HG02981 (cell line): ENCODE measurements around the gene PFKL.
"Not testable (repeated sequence)": the region's sequence is repeated elsewhere in the genome, so short reads cannot be mapped to it uniquely, and the experiment has no call there.

Experiments used
- ATAC-seq: cut with Tn5 transposase; IDR thresholded peaks from one replicate; pipeline ENCODE4 v1.9.1; 2021; ENCODE audit warnings: mild to moderate bottlenecking, moderate library complexity; ENCODE audit not compliant: unreplicated experiment

PFKL gene

DNA sequence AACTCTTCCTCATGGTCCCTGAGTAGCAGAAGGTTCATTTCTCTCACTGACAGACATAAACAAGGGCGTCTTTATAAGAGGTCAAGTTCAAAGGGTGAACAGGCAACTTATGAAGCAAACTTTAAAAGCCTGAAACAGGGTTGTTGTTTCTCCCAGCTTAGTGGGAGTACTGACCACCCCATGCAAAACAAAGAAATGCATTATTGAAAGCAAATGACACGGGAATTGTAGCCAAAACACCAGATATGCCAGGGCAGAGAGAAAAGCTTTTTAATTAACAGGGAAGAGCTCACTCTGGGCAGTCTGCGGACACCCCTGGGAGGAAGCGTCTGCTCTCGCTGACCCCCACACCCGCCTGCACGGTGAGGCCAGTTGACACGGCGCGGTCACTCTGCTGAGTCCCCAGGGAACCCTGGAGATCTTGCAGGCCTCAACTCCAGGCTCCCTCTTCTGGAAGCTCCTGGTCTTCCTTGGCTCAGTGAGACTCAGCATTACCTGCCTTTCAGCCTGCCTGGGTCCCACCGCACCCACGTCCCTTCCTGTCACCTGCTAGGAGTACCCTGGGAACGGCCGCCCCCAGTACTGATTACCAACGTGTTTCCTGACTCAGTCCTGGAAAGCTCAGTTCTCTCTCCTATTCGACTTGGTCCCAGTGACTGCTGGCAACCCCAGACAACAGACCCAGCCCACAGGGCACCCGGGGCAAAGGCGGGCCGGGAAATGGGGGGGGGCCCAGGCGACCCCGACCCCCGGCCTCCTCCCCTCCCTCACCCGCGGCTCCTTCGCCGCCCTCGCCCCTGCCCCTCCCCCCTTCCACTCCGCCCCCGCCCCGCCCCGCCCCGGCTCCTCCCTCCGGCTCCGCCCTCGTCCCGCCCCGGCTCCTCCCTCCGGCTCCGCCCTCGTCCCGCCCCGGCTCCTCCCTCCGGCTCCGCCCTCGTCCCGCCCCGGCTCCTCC, 38.4 kb downstream of the PFKL start:
- ATAC-seq: no peak

GRCh38 chr21:44338971-44339910, 39.4 kb downstream of the PFKL start, which contains the start of gene CFAP410:
TSS of gene CFAP410 (minus strand) at chr21:44339390. CDS start at chr21:44339194, 196 bp downstream.
- ATAC-seq: peak; percentile 86

GRCh38 chr21:44341726-44342458, 42.0 kb downstream of the PFKL start:
- not testable (repeated sequence) for ATAC-seq

- ATAC-seq: not testable (repeated sequence)
These were observed 43.1 kb downstream of the PFKL start for GRCh38 chr21:44342981-44343380.

GRCh38 chr21:44344541-44345183, 44.8 kb downstream of the PFKL start:
- no peak for ATAC-seq

DNA sequence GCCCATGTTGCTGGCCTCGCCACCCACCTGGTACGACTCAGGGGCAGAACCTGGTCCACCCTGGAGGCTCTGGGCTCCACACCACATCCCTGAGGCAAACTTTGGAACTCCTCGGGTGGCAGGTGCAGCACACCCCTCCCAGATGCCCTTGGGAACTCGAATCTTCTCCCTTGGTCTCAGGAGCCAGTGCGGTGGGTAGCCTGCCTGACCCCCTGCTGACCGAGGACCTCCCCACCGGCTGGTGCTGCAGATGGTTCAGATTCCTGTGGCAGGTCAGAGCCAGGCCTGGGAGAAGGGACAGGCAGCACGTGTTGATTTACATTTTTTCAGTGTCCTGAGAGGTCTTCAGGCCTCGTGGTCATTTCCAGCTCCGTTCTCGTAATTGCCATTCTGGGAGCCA, 45.6 kb downstream of the PFKL start:
- ATAC-seq: no peak

- no peak for ATAC-seq
These were observed 48.1 kb downstream of the PFKL start for GRCh38 chr21:44347911-44348451.

GRCh38 chr21:44348861-44349260, 49.0 kb downstream of the PFKL start:
- no peak for ATAC-seq

- no peak for ATAC-seq
These were observed 49.6 kb downstream of the PFKL start for GRCh38 chr21:44349416-44349846.

DNA sequence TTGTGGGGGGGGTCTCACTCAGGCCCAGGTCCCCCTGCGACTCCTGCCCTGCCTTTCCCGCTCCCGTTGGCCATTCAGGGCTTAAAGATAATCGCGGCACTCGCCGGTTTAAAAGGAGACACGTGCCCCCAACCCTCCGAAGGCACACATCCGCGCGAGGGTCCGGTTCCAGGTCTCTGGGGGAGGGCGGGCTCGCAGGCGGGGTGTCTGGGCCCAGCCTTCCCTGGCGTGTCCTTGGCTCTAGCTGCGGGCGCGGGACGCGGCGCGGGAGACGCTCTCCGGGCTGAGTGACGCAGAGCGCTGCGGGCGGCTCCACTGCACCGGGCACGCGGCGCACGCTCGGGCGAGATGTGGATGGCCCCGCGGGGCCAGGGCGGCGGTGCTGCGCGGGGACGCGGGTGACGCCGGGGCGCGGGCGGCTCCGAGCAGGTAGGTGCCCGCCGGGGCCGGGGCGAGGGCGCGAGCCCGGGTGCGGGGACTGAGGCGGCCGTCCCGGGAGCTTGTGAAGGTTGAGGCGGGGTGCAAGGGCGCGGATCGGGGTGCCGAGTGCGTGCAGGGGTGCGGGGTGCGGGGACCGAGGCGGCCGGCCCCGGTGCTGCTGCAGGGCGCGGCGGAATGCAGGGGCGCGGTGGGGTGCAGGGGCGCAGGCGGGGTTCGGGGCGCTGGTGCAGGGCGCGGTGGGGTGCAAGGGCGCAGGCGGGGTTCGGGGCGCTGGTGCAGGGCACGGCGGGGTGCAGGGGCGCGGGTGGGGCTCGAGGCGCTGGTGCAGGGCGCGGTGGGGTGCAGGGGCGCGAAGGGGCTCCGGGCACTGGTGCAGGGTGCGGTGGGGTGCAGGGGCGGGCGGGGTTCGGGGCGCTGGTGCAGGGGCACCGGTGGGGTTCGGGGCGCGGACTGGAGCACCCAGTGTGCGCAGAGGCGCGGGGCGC, 50.3 kb downstream of the PFKL start:
- no peak for ATAC-seq

DNA sequence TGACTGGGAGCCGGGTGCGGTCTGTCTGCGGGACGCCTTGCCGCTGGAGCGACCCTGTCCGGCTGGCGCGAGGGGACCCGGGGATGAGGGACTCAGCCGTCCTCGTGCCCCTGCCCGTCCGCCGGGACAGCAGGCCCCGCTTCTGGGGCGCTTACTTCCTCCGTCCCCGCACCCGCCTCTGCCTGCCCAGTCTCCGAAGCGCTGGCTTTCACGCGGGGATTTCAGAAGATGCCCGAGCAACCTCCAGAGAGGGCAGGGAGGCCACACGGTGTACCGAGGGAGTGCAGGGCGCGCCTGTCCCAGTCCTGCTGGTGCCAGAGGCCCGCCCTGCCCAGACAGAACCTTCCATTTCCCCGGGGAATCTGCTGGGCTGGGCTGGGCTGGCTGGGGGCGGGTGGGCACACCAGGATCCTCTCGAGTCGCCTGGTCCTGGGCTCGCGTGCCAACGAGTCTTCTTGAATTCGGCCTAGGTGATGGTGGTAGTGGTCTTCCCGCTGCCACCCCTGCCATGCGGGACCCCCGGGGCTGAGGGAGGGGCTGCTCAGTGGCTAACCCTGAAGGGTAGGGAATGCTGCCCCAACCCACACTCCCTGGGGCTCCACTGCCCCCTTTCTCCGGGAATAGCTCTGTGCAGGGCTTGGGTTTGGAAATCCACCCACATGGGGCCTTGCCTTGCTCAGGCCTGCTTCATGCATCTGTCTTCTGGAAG, 51.1 kb downstream of the PFKL start:
- no peak for ATAC-seq

GRCh38 chr21:44351535-44352252, 51.8 kb downstream of the PFKL start:
- ATAC-seq: no peak

DNA sequence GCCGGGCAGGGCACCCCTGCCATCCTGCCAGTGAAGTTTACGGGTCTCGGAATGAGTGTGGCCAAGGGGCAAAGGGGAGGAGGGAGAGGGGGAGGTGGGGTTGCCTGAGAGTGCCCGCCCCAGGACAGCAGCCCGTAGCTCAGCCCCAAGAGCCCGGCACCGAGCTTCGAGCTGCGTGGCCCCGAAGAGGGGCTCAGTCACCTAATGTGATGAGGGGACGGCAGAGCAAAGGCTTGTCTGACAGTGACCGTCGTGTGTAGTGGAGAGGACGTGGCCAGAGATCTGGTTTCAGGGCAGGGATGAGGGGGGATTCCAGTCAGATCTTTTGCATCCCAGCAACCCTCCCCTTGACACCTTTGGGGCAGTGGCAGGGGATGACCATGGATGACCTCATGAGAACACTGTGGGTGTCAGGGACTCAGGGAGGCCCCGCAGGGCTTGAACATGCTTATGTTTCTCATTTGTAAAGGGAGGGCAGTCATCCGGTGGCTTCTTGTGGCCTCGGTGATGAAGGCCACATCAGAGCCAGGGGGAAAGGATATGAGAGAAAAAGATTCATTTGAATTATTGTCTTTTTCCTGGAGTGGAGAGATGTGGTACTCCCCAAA, 52.5 kb downstream of the PFKL start:
- ATAC-seq: no peak

GRCh38 chr21:44353191-44353970, 53.5 kb downstream of the PFKL start, which contains the start of gene TRPM2:
TSS of gene TRPM2 (plus strand) at chr21:44353621. CDS start at chr21:44353701, 80 bp downstream.
- no peak for ATAC-seq

DNA sequence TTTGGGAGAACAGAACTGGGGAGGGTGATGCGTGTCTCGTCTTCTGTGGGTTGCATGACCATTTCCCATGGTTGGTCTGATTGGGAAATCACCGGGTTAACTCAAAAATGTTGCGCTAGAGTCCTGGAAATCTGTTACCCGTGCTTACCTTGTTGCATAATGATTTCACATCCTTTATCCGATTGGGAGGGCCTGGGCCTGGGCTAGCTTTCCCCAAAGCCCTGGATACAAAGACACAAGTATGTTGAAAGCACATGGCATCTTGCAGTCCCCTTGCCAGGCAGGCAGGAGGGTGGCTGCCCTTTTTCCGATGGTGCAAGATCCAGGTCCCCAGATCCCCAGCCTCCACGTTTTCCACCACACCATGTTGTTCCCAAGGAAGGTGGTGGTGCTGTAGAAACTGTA, 54.1 kb downstream of the PFKL start:
- no peak for ATAC-seq
